Smooth muscle cell (in vitro differentiated cells): ENCODE data around the gene MPST. TPM values are rescaled to one million over a fixed set of nuclear protein-coding genes. Genes with fewer than 3 reads are reported as not detected.

Experiments
- DNase-seq: peaks from one replicate; lab custom pipeline; 2025; ENCODE audit not compliant: unreplicated experiment; lab: John Stamatoyannopoulos, UW
- H2AFZ ChIP-seq: fragments of 200-600 bp; sonication (generic); 2 replicates; pipeline ENCODE4 v1.6.0; 2016; ENCODE audit warnings: antibody characterized with exemption, low read depth, mild to moderate bottlenecking
- H3F3A ChIP-seq: fragments of 200-600 bp; sonication (generic); 2 replicates; pipeline ENCODE4 v1.6.0; 2017; ENCODE audit warnings: antibody characterized with exemption, low read depth
- H3K27ac ChIP-seq: fragments of 200-600 bp; sonication (generic); 2 replicates; pipeline ENCODE4 v1.5.1; 2016; ENCODE audit warnings: low read depth, mild to moderate bottlenecking
- H3K27me3 ChIP-seq: fragments of 200-600 bp; sonication (generic); 2 replicates; pipeline ENCODE4 v1.6.1; 2016; ENCODE audit warnings: low read depth, mild to moderate bottlenecking
- H3K36me3 ChIP-seq: fragments of 200-600 bp; sonication (generic); 2 replicates; pipeline ENCODE4 v1.5.1; 2016; ENCODE audit warnings: low read depth
- H3K4me1 ChIP-seq: fragments of 200-600 bp; sonication (generic); 2 replicates; pipeline ENCODE4 v1.5.1; 2016; ENCODE audit warnings: low read depth
- H3K4me2 ChIP-seq: fragments of 200-600 bp; sonication (generic); 2 replicates; pipeline ENCODE4 v1.6.0; 2016; ENCODE audit warnings: mild to moderate bottlenecking
- H3K4me3 ChIP-seq: fragments of 200-600 bp; sonication (generic); 2 replicates; pipeline ENCODE4 v1.5.1; 2016; ENCODE audit warnings: mild to moderate bottlenecking
- H3K79me2 ChIP-seq: fragments of 200-600 bp; sonication (generic); 2 replicates; pipeline ENCODE4 v1.6.0; 2016; ENCODE audit warnings: low read depth, mild to moderate bottlenecking
- H3K9ac ChIP-seq: fragments of 200-600 bp; sonication (generic); 2 replicates; pipeline ENCODE4 v1.6.0; 2016; ENCODE audit warnings: low read depth
- H3K9me3 ChIP-seq: fragments of 200-600 bp; sonication (generic); replicated peaks from 2 replicates; pipeline ENCODE4 v1.5.1; 2016; ENCODE audit warnings: low read depth
- H4K20me1 ChIP-seq: fragments of 200-600 bp; sonication (generic); 2 replicates; pipeline ENCODE4 v1.6.0; 2016; ENCODE audit warnings: low read depth
- WGBS: methylation state at CpG from one replicate; pipeline ENCODE4 v1.1.7; 2016; ENCODE audit warnings: low lambda C conversion rate; 5-methylcytosine and 5-hydroxymethylcytosine counted together
- polyA plus RNA-seq: library from polyadenylated mRNA; unstranded; fragments of >200 nt; fragmentation: Nextera tagmentation; extraction: Ambion mirVana; gene quantifications from 2 replicates; pipeline ENCODE4 v1.2.1, GENCODE V29; 2016
- total RNA-seq: library from RNA; depleted of rRNA; stranded (reverse); fragments of >200 nt; gene quantifications from 2 replicates; pipeline ENCODE4 v1.2.3, GENCODE V29; 2014
- TF ChIP-seq, protein P1 (sequence below): fragments of 200-600 bp; sonication (generic); IDR thresholded peaks from 2 replicates; pipeline ENCODE4 v1.5.1; 2017; ENCODE audit warnings: borderline replicate concordance, mild to moderate bottlenecking, antibody characterized with exemption; ENCODE audit not compliant: insufficient read depth, poor library complexity, severe bottlenecking

MPST gene
- total and polyA plus RNA-seq, 2 experiments from 2014 or later = 49.9 to 119 TPM

GRCh38 chr22:37058917-37059701 is 39.6 kb downstream of the MPST start:
- no peaks in the 10 kb centered on the region for H3K36me3 ChIP-seq
- H3K9me3 ChIP-seq = no peaks in the 10 kb centered on the region
- no peaks in the 10 kb centered on the region for H3F3A ChIP-seq
- H3K27ac ChIP-seq = no peak overlapping the region
- no peaks in the 10 kb centered on the region for H3K79me2 ChIP-seq
- H2AFZ ChIP-seq = no peak overlapping the region
- no peaks in the 10 kb centered on the region for H3K27me3 ChIP-seq
- H4K20me1 ChIP-seq = no peaks in the 10 kb centered on the region
- no peak overlapping the region for H3K4me2 ChIP-seq
- no peak overlapping the region for H3K4me3 ChIP-seq
- 93% methylated on average over 28 of the region's 28 CpGs for WGBS
- no peak for DNase-seq
- TF ChIP-seq, protein P1, sequence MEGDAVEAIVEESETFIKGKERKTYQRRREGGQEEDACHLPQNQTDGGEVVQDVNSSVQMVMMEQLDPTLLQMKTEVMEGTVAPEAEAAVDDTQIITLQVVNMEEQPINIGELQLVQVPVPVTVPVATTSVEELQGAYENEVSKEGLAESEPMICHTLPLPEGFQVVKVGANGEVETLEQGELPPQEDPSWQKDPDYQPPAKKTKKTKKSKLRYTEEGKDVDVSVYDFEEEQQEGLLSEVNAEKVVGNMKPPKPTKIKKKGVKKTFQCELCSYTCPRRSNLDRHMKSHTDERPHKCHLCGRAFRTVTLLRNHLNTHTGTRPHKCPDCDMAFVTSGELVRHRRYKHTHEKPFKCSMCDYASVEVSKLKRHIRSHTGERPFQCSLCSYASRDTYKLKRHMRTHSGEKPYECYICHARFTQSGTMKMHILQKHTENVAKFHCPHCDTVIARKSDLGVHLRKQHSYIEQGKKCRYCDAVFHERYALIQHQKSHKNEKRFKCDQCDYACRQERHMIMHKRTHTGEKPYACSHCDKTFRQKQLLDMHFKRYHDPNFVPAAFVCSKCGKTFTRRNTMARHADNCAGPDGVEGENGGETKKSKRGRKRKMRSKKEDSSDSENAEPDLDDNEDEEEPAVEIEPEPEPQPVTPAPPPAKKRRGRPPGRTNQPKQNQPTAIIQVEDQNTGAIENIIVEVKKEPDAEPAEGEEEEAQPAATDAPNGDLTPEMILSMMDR = no peak
- no peaks in the 10 kb centered on the region for H3K4me1 ChIP-seq
- H3K9ac ChIP-seq = no peak overlapping the region

- no peak for DNase-seq
- Histone ChIP-seq H2AFZ (no peak overlapping the region), H4K20me1 (no peaks in the 10 kb centered on the region), H3K4me2 (no peak overlapping the region), H3F3A (no peaks in the 10 kb centered on the region), H3K27me3 (no peaks in the 10 kb centered on the region), H3K4me3 (no peak overlapping the region), H3K4me1 (no peaks in the 10 kb centered on the region), H3K9me3 (no peaks in the 10 kb centered on the region), H3K36me3 (no peaks in the 10 kb centered on the region), H3K79me2 (no peaks in the 10 kb centered on the region), H3K27ac (no peak overlapping the region), H3K9ac (no peak overlapping the region)
- WGBS = 98% methylated on average over 7 of the region's 9 CpGs
- TF ChIP-seq, protein P1 = no peak
Observed at GRCh38 chr22:37059876-37060449, 40.4 kb downstream of the MPST start.

GRCh38 chr22:37060801-37061610 is 41.5 kb downstream of the MPST start:
- TF ChIP-seq, protein P1 = no peak
- no peak overlapping the region for H3K9ac ChIP-seq
- no peaks in the 10 kb centered on the region for H3K79me2 ChIP-seq
- no peaks in the 10 kb centered on the region for H3K9me3 ChIP-seq
- no peak overlapping the region for H2AFZ ChIP-seq
- no peak for DNase-seq
- H3K27ac ChIP-seq = no peak overlapping the region
- no peak overlapping the region for H3K4me2 ChIP-seq
- H3K4me1 ChIP-seq = no peaks in the 10 kb centered on the region
- H3K4me3 ChIP-seq = no peak overlapping the region
- H3K27me3 ChIP-seq = no peaks in the 10 kb centered on the region
- H3F3A ChIP-seq = no peaks in the 10 kb centered on the region
- no peaks in the 10 kb centered on the region for H3K36me3 ChIP-seq
- 89% methylated on average over 28 of the region's 28 CpGs for WGBS
- no peaks in the 10 kb centered on the region for H4K20me1 ChIP-seq
